AG09309 (cell line): ENCODE results near the gene ANTXR1.
"Not testable (repeated sequence)": the region's sequence is repeated elsewhere in the genome, so short reads cannot be mapped to it uniquely, and the experiment has no call there.

Experiments
- DNase-seq: peaks from one replicate; pipeline ENCODE4 v3.0.0-alpha.2; 2010; ENCODE audit warnings: low read depth
- H3K4me3 ChIP-seq: 2 replicates; pipeline ENCODE4 v1.5.1; 2011; ENCODE audit warnings: mild to moderate bottlenecking, low read depth, low read length, moderate library complexity; ENCODE audit not compliant: control insufficient read depth
- CTCF ChIP-seq: IDR thresholded peaks from 2 replicates; pipeline ENCODE4 v1.5.1; 2011; ENCODE audit warnings: mild to moderate bottlenecking, low read depth, low read length, inconsistent platforms; ENCODE audit not compliant: insufficient read depth, control insufficient read depth; ENCODE audit errors: missing control alignments

ANTXR1 gene

GRCh38 chr2:69223759-69224511 is 211.0 kb downstream of the ANTXR1 start:
- no peak overlapping the region for H3K4me3 ChIP-seq
- TF ChIP-seq CTCF, result no peak
- no peak for DNase-seq

DNA sequence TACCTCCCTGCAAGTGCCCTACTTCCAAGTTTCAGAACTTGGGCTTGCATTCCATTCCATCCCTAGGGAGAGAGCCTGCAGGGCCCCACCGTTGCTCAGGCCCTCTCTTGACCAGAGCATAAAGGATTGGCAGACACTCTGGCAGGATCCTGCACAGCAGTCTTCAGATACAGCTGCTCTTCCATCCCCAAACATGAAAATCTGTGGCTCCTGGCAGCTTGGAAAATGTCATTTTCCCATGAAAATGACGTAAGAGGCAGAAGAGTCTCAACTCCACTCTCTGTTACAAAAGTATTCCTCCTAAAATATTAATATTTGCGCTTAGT is 211.5 kb downstream of the ANTXR1 start:
- H3K4me3 ChIP-seq, result no peak overlapping the region
- no peak for DNase-seq
- TF ChIP-seq CTCF, result no peak

GRCh38 chr2:69225933-69226332 is 213.0 kb downstream of the ANTXR1 start:
- TF ChIP-seq CTCF, result no peak
- H3K4me3 ChIP-seq, result no peak overlapping the region
- DNase-seq, result no peak

DNA sequence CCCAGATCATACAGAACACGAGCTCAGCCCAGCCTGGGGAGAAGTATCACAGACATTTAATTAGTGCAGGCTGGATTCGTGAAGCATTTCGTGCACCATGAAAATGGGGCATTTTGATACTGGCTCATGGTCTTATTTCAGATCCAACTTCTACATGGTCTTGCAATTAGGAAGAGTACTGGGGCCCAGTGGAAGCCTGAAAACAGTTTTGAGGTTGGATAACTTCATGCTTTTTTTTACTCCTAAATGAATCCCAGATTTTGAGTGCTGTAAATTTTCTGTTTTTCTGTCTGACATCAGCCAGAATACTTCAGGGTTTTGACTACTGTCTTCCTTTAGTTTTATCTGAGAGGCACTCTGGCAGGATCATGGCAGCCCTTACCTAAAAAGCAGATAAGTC is 213.9 kb downstream of the ANTXR1 start:
- TF ChIP-seq CTCF, result no peak
- no peak for DNase-seq
- H3K4me3 ChIP-seq, result no peak overlapping the region

- no peak for DNase-seq
- no peak for TF ChIP-seq CTCF
- no peak overlapping the region for H3K4me3 ChIP-seq
Measured at GRCh38 chr2:69227716-69228115, 214.7 kb downstream of the ANTXR1 start.

- DNase-seq, H3K4me3 ChIP-seq: not testable (repeated sequence)
Measured at GRCh38 chr2:69230946-69231345, 218.0 kb downstream of the ANTXR1 start.

DNA sequence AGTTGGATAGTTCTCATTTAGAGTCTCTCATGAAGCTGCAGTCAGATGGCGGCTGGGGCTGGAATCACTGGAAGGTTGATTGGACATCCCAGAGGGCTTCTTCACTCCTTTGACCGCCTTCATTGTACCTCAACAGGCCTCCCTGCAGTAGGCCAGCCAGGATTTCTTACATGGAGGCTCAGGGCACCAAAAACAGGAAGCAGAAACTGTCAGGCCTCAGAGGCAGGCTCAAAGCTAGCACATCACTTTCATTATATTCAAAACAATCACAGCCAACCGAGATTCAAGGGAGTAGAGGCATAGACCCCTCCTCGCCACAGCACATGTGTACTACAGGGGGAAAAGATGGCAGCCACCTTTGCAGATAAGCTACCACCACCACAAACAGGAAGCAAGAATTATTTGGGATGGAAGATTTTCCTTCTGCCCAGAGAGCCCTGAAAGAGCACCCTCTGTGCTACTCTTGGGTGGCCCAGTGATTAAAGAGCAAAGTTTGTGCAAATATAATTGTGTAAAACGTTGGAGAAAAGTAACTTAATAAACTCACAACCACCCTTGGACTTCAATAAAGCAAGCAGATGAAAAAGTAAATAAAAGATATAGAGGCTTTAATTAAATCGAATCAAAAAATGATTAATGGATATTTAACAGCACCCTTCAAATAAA is 218.8 kb downstream of the ANTXR1 start:
- H3K4me3 ChIP-seq, result no peak overlapping the region
- no peak for DNase-seq
- TF ChIP-seq CTCF, result no peak

GRCh38 chr2:69235835-69236234 is 222.9 kb downstream of the ANTXR1 start:
- H3K4me3 ChIP-seq, result not testable (repeated sequence)

More at GRCh38 chr2:69235835-69236234, 222.9 kb downstream of the ANTXR1 start:
- DNase-seq, result not testable (repeated sequence)
